ENCODE results near the gene PNPLA2. TPM values are rescaled to one million over a fixed set of nuclear protein-coding genes. Genes with fewer than 3 reads are reported as not detected.
A peak's percentile ranks its signal among the peaks of the same experiment; 100 is the strongest.

Gene PNPLA2
- total RNA-seq, 1 donor from 2014 or later, result 40.5 TPM

GRCh38 chr11:823441-824291 lies 5.0 kb downstream of the PNPLA2 start:
- Mint-ChIP-seq H3K27me3 (ENCODE audit: unreplicated experiment) (peaks cover 10% of the 10 kb centered on the region), H3K4me1 (ENCODE audit: unreplicated experiment) (peaks cover 11% of the 10 kb centered on the region), H3K4me3 (ENCODE audit: unreplicated experiment) (no peak overlapping the region), H3K36me3 (ENCODE audit: low read depth, unreplicated experiment) (no peaks in the 10 kb centered on the region), H3K27ac (ENCODE audit: unreplicated experiment) (no peak overlapping the region), H3K9me3 (ENCODE audit: unreplicated experiment) (no peaks in the 10 kb centered on the region)
- DNase-seq (ENCODE audit: low spot score), result no peak
- TF ChIP-seq CTCF (IDR thresholded peaks at IDR 0.05; ENCODE audit: unreplicated experiment), result no peak

GRCh38 chr11:824292-824880 lies 5.7 kb downstream of the PNPLA2 start:
- DNase-seq (ENCODE audit: low spot score), result peak; percentile 4
- no peaks in the 10 kb centered on the region for H3K9me3 Mint-ChIP-seq (ENCODE audit: unreplicated experiment)
- no peak overlapping the region for H3K27ac Mint-ChIP-seq (ENCODE audit: unreplicated experiment)
- no peak for TF ChIP-seq CTCF (IDR thresholded peaks at IDR 0.05; ENCODE audit: unreplicated experiment)
- no peaks in the 10 kb centered on the region for H3K36me3 Mint-ChIP-seq (ENCODE audit: low read depth, unreplicated experiment)
- peaks cover 12% of the 10 kb centered on the region for H3K27me3 Mint-ChIP-seq (ENCODE audit: unreplicated experiment)
- H3K4me1 Mint-ChIP-seq (ENCODE audit: unreplicated experiment), result peaks cover 18% of the 10 kb centered on the region
- H3K4me3 Mint-ChIP-seq (ENCODE audit: unreplicated experiment), result no peak overlapping the region

GRCh38 chr11:824942-825341 lies 6.2 kb downstream of the PNPLA2 start:
- Mint-ChIP-seq H3K4me3 (ENCODE audit: unreplicated experiment) (no peak overlapping the region), H3K36me3 (ENCODE audit: low read depth, unreplicated experiment) (no peaks in the 10 kb centered on the region), H3K9me3 (ENCODE audit: unreplicated experiment) (no peaks in the 10 kb centered on the region), H3K4me1 (ENCODE audit: unreplicated experiment) (peaks cover 18% of the 10 kb centered on the region), H3K27me3 (ENCODE audit: unreplicated experiment) (peaks cover 12% of the 10 kb centered on the region), H3K27ac (ENCODE audit: unreplicated experiment) (no peak overlapping the region)
- no peak for DNase-seq (ENCODE audit: low spot score)
- TF ChIP-seq CTCF (IDR thresholded peaks at IDR 0.05; ENCODE audit: unreplicated experiment), result no peak

GRCh38 chr11:825366-826226 lies 6.9 kb downstream of the PNPLA2 start:
- Mint-ChIP-seq H3K27ac (ENCODE audit: unreplicated experiment) (no peak overlapping the region), H3K9me3 (ENCODE audit: unreplicated experiment) (no peaks in the 10 kb centered on the region), H3K4me1 (ENCODE audit: unreplicated experiment) (peaks cover 18% of the 10 kb centered on the region), H3K27me3 (ENCODE audit: unreplicated experiment) (peaks cover 12% of the 10 kb centered on the region), H3K36me3 (ENCODE audit: low read depth, unreplicated experiment) (no peaks in the 10 kb centered on the region), H3K4me3 (ENCODE audit: unreplicated experiment) (no peak overlapping the region)
- no peak for TF ChIP-seq CTCF (IDR thresholded peaks at IDR 0.05; ENCODE audit: unreplicated experiment)
- no peak for DNase-seq (ENCODE audit: low spot score)
